Lung (tissue), 12 donors: ENCODE results near the gene RFWD3. TPM values are rescaled to one million over a fixed set of nuclear protein-coding genes. Genes with fewer than 3 reads are reported as not detected.
"Not testable (repeated sequence)": the region's sequence is repeated elsewhere in the genome, so short reads cannot be mapped to it uniquely, and the experiment has no call there.

Source experiments
- ATAC-seq: fragments of 200-7000 bp; cut with Tn5 transposase; one replicate; pipeline ENCODE4 v1.9.1; 2020; ENCODE audit warnings: moderate number of reproducible peaks; ENCODE audit not compliant: insufficient read depth, low FRiP score
- DNase-seq, 3 donors: peaks; one replicate each; pipeline ENCODE4 v3.0.0-alpha.2; 2013 to 2017
- H3K27ac ChIP-seq, 2 donors: one replicate each; pipeline ENCODE4 v1.5.1; 2013; ENCODE audit warnings: mild to moderate bottlenecking in 2 of 2, moderate library complexity in 2 of 2, control low read depth in 1 of 2, inconsistent platforms in 1 of 2, low read depth in 1 of 2, low read length in 1 of 2
- H3K27me3 ChIP-seq, 3 donors: one replicate each; pipeline ENCODE4 v1.5.1; 2013; ENCODE audit warnings: low read length in 2 of 3; ENCODE audit not compliant: control insufficient read depth in 3 of 3, insufficient read depth in 3 of 3
- H3K36me3 ChIP-seq, 4 donors: one replicate each; pipeline ENCODE4 v1.5.1; 2013; ENCODE audit warnings: low read length in 4 of 4, mild to moderate bottlenecking in 1 of 4, moderate library complexity in 1 of 4; ENCODE audit not compliant: control insufficient read depth in 4 of 4, insufficient read depth in 4 of 4
- H3K4me1 ChIP-seq, 5 donors: one replicate each; pipeline ENCODE4 v1.5.1; 2013; ENCODE audit warnings: low read length in 5 of 5, mild to moderate bottlenecking in 2 of 5, moderate library complexity in 1 of 5; ENCODE audit not compliant: control insufficient read depth in 5 of 5, insufficient read depth in 5 of 5
- H3K4me3 ChIP-seq: one replicate; pipeline ENCODE4 v1.5.1; 2013; ENCODE audit warnings: mild to moderate bottlenecking, control low read depth, moderate library complexity
- H3K9ac ChIP-seq, 2 donors: one replicate each; pipeline ENCODE4 v1.5.1; 2013; ENCODE audit warnings: low read length in 2 of 2, control low read depth in 1 of 2; ENCODE audit not compliant: insufficient read depth in 1 of 2
- H3K9me3 ChIP-seq, 4 donors: one replicate each; pipeline ENCODE4 v1.5.1; 2013; ENCODE audit warnings: low read length in 3 of 4, mild to moderate bottlenecking in 1 of 4, moderate library complexity in 1 of 4; ENCODE audit not compliant: control insufficient read depth in 4 of 4, insufficient read depth in 3 of 4
- CTCF ChIP-seq: IDR thresholded peaks from 2 replicates; pipeline ENCODE4 v1.5.1; 2012; ENCODE audit warnings: mild to moderate bottlenecking; ENCODE audit errors: control extremely low read depth, extremely low read depth
- WGBS, 2 donors: extraction: QIAGEN DNeasy Blood & Tissue Kit; methylation state at CpG; one replicate each; pipeline ENCODE4 v1.1.7; 2013; 5-methylcytosine and 5-hydroxymethylcytosine counted together
- polyA plus RNA-seq, 2 donors: library from polyadenylated mRNA; stranded (reverse); fragments of 200-250 nt; gene quantifications; one replicate each; pipeline ENCODE4 v1.2.1, GENCODE V29; 2013
- total RNA-seq, 2 donors: library from RNA; depleted of rRNA in 1 of 2; stranded (reverse); fragments of >200 nt in 1 of 2; gene quantifications; one replicate each; pipeline ENCODE4 v1.2.1, GENCODE V29; 2014 to 2021
- donor health status: control.
- donor health status: control.
- donor health status: Bipolar disorder and iron deficiency.
- donor health status: healthy.
- donor health status: DM: yes; HTN: yes; CAD: no.

Gene RFWD3
- total and polyA plus RNA-seq, 4 donors, result 7.4 to 23.3 (median 11.4) TPM

- Histone ChIP-seq H3K27ac (no peak overlapping the region), H3K9ac (no peak overlapping the region), H3K4me3 (no peak overlapping the region), H3K27me3 (no peaks in the 10 kb centered on the region), H3K36me3 (peaks cover 0 to 32% (median 2%) of the 10 kb centered on the region in 4 donors), H3K9me3 (no peaks in the 10 kb centered on the region), H3K4me1 (no peaks in the 10 kb centered on the region)
- DNase-seq, result no peak
- TF ChIP-seq CTCF, result no peak
- no peak for ATAC-seq
- 68 to 71% methylated on average over 3 of the region's 3 CpGs for WGBS, 2 donors
Measured at GRCh38 chr16:74673876-74674275, 7.2 kb upstream of the RFWD3 start.

- H3K9me3 ChIP-seq, ATAC-seq, H3K4me1 ChIP-seq, H3K4me3 ChIP-seq, H3K27me3 ChIP-seq, H3K9ac ChIP-seq, DNase-seq, H3K27ac ChIP-seq: not testable (repeated sequence)
- 98 to 99% methylated on average over 10 of the region's 10 CpGs for WGBS, 2 donors
- H3K36me3 ChIP-seq, result peaks cover 6 to 13% (median 8%) of the 10 kb centered on the region in 4 donors
Measured at GRCh38 chr16:74668877-74669276, 2.2 kb upstream of the RFWD3 start.

DNA sequence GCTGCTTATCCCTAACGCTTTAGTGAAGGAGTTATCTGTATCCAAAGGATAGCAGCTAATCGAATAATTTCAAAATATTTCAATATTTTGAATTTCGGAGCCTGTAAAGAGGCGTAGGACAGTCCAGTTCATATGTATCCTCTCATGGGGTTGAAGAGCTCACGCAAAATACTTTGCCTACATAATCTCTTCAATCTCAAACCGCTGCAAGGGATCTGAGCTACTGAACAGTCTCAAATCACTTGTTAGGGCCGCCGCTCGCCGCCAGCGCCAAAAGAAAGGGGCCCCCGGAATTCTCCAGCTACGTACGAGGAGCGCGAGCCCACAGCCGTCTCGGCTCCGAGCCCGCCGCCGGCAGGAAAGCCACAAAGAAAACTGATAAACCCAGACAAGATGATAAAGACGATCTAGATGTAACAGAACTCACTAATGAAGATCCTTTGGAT, 601 bp upstream of the RFWD3 start:
- H3K9ac ChIP-seq, result peak overlapping the region in 1 of 2 donors; percentile 73
- H3K4me3 ChIP-seq, result peak overlapping the region; percentile 45
- WGBS, 2 donors, result 1 to 2% methylated on average over 23 of the region's 23 CpGs
- H3K4me1 ChIP-seq, result peaks cover 0 to 5% (median 4%) of the 10 kb centered on the region in 5 donors
- no peaks in the 10 kb centered on the region for H3K9me3 ChIP-seq
- H3K27ac ChIP-seq, result peak overlapping the region in 1 of 2 donors; percentile 35
- TF ChIP-seq CTCF, result no peak
- DNase-seq (peak; percentile 38 to 55 (median 55)), ATAC-seq (no peak)
- no peaks in the 10 kb centered on the region for H3K27me3 ChIP-seq
- peaks cover 2 to 19% (median 14%) of the 10 kb centered on the region in 4 donors for H3K36me3 ChIP-seq

- DNase-seq, result no peak
- Histone ChIP-seq H3K27me3 (no peaks in the 10 kb centered on the region), H3K36me3 (peaks cover 2 to 19% (median 14%) of the 10 kb centered on the region in 4 donors), H3K9me3 (no peaks in the 10 kb centered on the region), H3K27ac (no peak overlapping the region), H3K4me1 (peaks cover 0 to 5% (median 4%) of the 10 kb centered on the region in 5 donors), H3K4me3 (peak overlapping the region; percentile 89), H3K9ac (peak overlapping the region; percentile 42 to 44)
- no peak for TF ChIP-seq CTCF
- ATAC-seq, result no peak
- WGBS, 2 donors, result 8 to 9% methylated on average over 8 of the region's 8 CpGs
Measured at GRCh38 chr16:74666010-74666421, 661 bp downstream of the RFWD3 start.
